Brain microvascular endothelial cell (primary cell): Measurements from ENCODE around the gene TBC1D10B.
A peak's percentile ranks its signal among the peaks of the same experiment; 100 is the strongest.
"Not testable (repeated sequence)": the region's sequence is repeated elsewhere in the genome, so short reads cannot be mapped to it uniquely, and the experiment has no call there.

Experiments
- DNase-seq: peaks from one replicate; pipeline ENCODE4 v3.0.0-alpha.2; 2020
- H3K27ac ChIP-seq: fragments of 250-450 bp; sonication (Bioruptor Pico); 2 replicates; pipeline ENCODE4 v1.5.1; 2020; ENCODE audit warnings: mild to moderate bottlenecking, moderate library complexity
- H3K27me3 ChIP-seq: fragments of 250-450 bp; sonication (Bioruptor Pico); replicated peaks from 2 replicates; pipeline ENCODE4 v1.5.1; 2020; ENCODE audit warnings: mild to moderate bottlenecking
- H3K36me3 ChIP-seq: fragments of 250-450 bp; sonication (Bioruptor Pico); replicated peaks from 2 replicates; pipeline ENCODE4 v1.5.1; 2020; ENCODE audit warnings: mild to moderate bottlenecking
- H3K4me3 ChIP-seq: 2 replicates; pipeline ENCODE4 v1.5.1; 2011; ENCODE audit warnings: low read depth, mild to moderate bottlenecking, control low read depth, low read length, moderate library complexity
- CTCF ChIP-seq: IDR thresholded peaks from 2 replicates; pipeline ENCODE4 v1.5.1; 2011; ENCODE audit warnings: low read depth, mild to moderate bottlenecking, moderate library complexity, low read length, control low read depth, inconsistent platforms; ENCODE audit errors: missing control alignments
- in situ Hi-C: cut with HindIII; loops from 2 replicates; pipeline ENCODE4 v1.10.0; 2017; ENCODE audit warnings: low sequenced_read_pairs, low pct_ligation_motif_present

TBC1D10B gene

GRCh38 chr16:30397056-30397455 lies 26.8 kb upstream of the TBC1D10B start:
- in situ Hi-C loops = no loop called here
- no peak for TF ChIP-seq CTCF
- H3K4me3 ChIP-seq = no peak overlapping the region
- no peaks in the 10 kb centered on the region for H3K27me3 ChIP-seq
- peaks cover 5% of the 10 kb centered on the region for H3K36me3 ChIP-seq
- DNase-seq = no peak
- no peak overlapping the region for H3K27ac ChIP-seq

- H3K27me3 ChIP-seq, H3K27ac ChIP-seq, H3K36me3 ChIP-seq, in situ Hi-C loops, DNase-seq, H3K4me3 ChIP-seq: not testable (repeated sequence)
Measured at GRCh38 chr16:30396627-30397026, 26.3 kb upstream of the TBC1D10B start.

- peak overlapping the region; percentile 77 for H3K4me3 ChIP-seq
- H3K27me3 ChIP-seq = no peaks in the 10 kb centered on the region
- TF ChIP-seq CTCF = no peak
- H3K27ac ChIP-seq = no peak overlapping the region
- in situ Hi-C loops = no loop called here
- peaks cover 5% of the 10 kb centered on the region for H3K36me3 ChIP-seq
- DNase-seq = no peak
Measured at GRCh38 chr16:30395992-30396585, 25.8 kb upstream of the TBC1D10B start.

GRCh38 chr16:30395155-30395991 lies 25.1 kb upstream of the TBC1D10B start, which contains the start of gene ZNF48:
Gene ZNF48, plus strand, starts transcription at chr16:30395420. Its CDS starts 375 bp downstream, at chr16:30395795.
- TF ChIP-seq CTCF = no peak
- Histone ChIP-seq H3K36me3 (peaks cover 5% of the 10 kb centered on the region), H3K27me3 (no peaks in the 10 kb centered on the region), H3K27ac (peak within 1 kb of the TSS; percentile 73), H3K4me3 (peak within 1 kb of the TSS; percentile 77)
- in situ Hi-C loops = no loop called here
- DNase-seq = peak; percentile 74

GRCh38 chr16:30394592-30395154 lies 24.4 kb upstream of the TBC1D10B start:
- in situ Hi-C loops = no loop called here

More at GRCh38 chr16:30394592-30395154, 24.4 kb upstream of the TBC1D10B start:
- no peak for TF ChIP-seq CTCF
- peaks cover 5% of the 10 kb centered on the region for H3K36me3 ChIP-seq
- peak; percentile 52 for DNase-seq
- H3K27ac ChIP-seq = peak overlapping the region; percentile 73
- peak overlapping the region; percentile 77 for H3K4me3 ChIP-seq
- no peaks in the 10 kb centered on the region for H3K27me3 ChIP-seq
